HG03521 (cell line): Measurements from ENCODE around the gene SDC1.

Source experiments
- ATAC-seq: cut with Tn5 transposase; IDR thresholded peaks from one replicate; pipeline ENCODE4 v1.9.1; 2021; ENCODE audit warnings: mild to moderate bottlenecking, moderate library complexity; ENCODE audit not compliant: unreplicated experiment

Gene SDC1

DNA sequence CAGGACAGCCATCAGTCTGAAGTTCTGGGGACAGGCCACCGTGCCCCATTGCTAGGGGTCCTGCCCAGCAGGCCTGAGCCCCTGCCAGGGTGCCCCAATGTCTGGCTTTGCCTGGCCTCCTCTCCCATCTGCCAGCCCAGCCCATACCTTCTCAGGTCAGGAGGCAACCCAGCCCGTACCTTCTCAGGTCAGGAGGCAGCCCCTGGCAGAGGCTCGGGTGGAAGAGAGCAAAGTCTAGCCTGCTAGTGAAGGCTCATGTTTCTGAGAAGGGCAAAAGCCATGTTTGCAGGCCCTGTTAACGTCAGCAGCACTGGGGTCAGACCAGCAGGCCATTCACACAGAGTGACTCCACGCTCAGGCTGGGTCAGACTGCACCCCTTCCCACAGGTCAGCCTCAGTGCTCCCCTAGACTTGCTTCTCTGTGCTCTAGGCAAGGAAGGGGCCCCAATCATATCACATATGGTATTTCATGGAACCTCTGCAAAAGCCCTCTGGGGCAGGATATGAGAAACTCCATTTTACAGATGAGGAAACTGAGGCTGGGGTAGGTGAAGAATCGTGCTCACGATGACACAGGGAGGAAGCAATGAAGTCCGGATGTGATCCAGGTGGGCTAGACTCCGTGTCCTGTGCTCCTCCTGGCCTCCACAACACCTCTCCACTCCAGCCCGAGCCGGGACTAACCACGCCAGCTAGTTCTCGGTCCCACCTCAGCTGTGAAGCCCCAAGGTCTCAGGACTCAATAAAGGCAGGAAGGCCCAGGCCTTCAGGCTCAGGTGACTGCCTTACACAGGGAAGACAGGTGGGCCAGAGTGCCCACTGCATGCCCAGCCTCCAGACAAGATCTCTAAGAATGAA is 9.5 kb downstream of the SDC1 start:
- no peak for ATAC-seq

DNA sequence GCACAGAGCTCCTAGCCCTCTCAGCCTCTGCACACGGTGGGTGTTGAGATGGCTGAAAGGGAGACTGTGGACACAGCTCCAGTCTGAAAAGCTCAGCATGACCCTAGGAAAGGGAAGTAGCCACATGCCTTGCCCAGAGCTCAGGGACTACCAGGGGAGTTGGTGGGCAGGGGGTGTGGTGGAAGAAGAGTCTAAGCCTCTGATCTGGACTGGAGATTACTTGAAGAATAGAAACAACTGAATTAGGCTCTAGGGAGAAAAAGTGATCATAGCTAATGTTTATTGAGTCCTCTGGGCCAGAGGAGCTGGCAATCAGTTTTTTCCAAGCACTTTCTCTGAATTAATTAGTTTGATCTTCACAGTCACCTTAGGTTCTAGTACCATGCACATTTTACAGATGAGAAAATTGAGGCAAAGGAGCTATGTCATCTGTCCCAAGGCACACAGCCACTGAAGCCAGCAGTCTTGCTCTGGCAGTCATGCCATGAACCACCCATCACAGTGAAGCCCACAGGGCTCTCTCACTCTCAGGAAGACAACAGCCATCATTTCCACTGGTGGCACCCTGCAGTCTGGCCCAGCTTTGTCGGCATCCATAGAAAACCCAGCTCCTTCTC is 10.3 kb downstream of the SDC1 start:
- ATAC-seq: no peak

GRCh38 chr2:20213651-20214565 is 11.0 kb downstream of the SDC1 start:
- no peak for ATAC-seq

- ATAC-seq: no peak
Measured at GRCh38 chr2:20212871-20213503, 11.9 kb downstream of the SDC1 start.

GRCh38 chr2:20212459-20212870 is 12.5 kb downstream of the SDC1 start:
- ATAC-seq: no peak

DNA sequence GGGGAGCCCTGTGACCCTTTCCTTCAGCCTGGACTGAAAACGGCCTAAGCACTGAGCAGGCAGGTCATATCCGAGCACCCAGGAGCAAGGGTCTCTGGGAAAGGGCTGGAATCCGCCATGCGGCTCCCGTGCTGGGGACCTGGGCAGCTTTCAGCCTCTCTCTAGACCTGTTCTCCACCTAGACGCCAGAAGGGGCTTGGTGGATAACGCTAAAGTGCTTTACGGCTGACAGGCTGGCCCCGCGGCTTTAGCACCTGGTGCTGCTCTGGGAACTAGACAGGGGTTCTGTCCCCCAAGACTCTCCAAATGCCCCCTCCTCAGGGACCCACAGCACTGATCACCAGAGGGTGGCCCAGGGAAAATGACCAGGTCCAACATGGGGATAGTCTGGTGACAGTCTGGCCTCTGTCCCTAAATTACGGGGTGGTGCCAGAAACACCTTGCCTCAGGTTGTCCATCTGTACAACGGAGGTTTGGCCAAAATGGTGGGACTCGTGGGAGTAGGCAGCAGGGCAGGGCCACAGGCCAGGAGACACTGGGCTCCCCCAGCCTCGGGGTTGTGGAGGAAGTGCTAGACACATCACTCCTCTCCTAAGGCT is 13.0 kb downstream of the SDC1 start:
- ATAC-seq: no peak

DNA sequence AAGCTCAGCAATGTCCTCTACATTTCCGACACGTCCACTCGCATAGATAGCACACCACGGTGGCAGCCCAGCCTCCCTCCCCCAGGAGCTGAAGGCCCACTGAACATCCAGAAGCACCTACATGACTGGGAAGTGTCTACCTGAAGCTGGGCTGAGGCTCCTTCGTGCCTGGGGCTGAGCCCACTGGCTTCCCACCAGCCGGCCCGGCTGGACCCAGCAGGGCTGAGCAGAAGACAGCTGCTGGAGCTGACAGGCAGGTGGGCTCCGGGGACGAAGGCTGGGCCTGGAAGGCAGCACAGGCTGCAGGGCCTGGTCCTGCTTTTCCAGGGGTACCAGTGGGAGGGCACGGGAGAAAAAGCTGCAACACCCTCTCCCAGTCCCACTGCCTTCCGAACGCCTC is 13.5 kb downstream of the SDC1 start:
- no peak for ATAC-seq

DNA sequence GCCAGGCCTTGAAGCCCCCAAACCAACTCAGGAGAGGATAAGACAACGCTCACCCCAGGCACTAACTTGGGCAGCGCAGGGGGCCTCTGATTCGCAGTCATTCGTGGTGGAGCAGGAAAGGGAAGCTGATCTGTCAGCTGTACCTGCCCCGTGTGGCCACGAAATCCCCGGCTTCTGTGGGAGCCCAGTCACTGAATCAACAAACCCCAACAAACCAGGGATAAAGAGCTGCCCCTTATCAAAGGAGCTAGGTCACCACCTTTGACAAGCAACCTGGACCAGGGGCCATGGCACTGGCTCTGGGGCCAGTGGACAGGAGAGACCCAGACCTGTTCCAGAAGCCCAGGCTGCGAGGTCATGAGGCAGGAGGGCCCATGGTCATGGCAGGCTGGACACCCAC is 14.5 kb downstream of the SDC1 start:
- ATAC-seq: no peak

DNA sequence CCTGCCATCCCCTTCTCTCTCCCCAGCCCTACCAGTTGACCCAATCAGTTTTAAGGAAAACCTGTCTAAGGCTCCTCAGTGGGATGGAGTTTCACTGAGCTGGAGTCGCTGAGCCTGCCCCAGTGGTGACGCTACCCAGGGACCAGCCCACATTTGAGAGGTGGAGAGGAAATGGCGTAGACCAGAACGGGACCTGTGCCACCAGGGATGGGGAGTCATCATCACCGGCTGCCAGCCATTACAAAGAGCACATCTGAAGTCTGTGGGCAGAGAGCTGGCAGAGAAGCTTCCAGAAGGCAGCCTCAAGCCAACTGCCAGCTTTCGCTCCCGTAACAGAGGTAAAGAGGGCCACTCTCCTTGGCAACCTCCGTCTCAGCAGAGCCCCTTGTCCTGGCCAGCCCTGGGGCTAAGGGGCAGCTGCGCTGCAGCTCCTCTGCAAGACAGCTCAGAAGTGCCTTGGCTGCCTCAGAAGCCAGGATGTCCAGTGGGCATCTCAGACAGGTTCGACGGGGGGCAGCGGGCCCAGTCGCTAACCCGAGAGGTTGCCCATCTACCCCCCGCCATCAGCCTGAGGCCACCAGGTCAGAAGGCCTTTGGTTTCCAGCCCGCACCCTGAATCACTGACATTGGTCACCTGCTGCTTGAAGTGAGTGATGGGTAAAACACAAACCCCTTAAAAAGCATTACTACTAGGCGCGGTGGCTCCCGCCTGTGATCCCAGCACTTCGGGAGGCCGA is 15.4 kb downstream of the SDC1 start:
- no peak for ATAC-seq

DNA sequence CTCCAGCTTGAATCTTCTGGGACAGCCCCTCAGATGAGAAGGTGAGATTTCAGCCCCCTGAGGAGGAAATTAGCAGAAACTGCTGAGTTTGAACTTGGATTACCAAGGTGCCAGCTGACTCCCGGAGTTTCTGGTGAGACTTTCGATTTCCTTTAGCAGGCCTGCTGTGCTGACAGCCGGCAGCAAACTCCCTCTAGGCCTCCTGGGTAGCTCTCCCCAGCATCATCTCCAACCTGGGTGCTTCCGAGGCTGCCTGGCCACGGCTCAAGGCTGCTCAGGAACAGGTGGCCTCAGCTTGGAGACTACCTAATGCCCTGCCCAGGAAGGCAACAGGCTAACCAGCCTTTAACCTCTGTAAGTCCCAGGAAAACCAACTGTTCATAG is 16.5 kb downstream of the SDC1 start:
- ATAC-seq: no peak

DNA sequence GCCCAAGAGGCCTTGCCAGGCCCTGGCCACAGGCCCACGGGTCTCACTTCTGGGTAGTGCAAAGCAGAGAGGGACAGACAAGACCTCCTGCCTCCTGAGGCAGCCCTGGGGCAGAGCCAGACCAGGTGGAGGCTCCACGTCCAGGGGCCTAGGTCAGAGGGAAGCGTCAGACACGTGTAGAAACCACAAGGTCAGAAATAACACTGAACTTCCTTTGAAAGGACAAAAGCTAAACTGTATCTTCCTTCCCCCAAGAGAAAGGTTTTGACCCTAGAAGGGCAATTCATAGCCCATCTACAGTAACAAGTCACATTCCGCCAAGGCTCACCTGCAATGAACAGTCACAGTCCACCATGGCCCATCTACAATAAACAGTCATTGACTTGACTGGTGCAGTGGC is 17.9 kb downstream of the SDC1 start:
- no peak for ATAC-seq

- ATAC-seq: no peak
Measured at GRCh38 chr2:20205915-20206524, 18.9 kb downstream of the SDC1 start.

GRCh38 chr2:20205069-20205468 is 19.9 kb downstream of the SDC1 start:
- no peak for ATAC-seq

GRCh38 chr2:20203521-20204225 is 21.3 kb downstream of the SDC1 start:
- ATAC-seq: no peak

- no peak for ATAC-seq
Measured at GRCh38 chr2:20203072-20203471, 21.9 kb downstream of the SDC1 start.

DNA sequence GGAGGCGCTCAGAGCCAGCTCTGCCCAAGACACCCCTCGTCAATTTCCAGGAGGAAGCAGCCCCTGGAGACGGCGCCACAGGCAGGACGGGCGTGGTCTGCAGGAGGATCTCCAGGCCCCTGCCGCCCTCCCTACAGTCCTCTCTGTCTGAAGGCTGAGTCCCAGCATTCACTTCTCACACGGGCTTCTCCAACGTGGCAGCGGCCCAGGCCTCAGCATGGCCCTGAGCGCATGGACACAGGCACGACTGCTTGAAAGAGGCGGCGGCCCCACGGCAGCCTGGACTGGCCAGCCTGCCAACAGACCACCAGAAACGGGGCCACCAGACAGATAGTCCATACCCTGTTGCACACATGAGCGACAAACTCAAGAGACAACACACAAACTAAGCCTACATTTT is 23.3 kb downstream of the SDC1 start:
- ATAC-seq: no peak

- no peak for ATAC-seq
Measured at GRCh38 chr2:20200697-20201555, 24.0 kb downstream of the SDC1 start.
